Lung (tissue), 12 donors: ENCODE measurements around the gene AXIN1. TPM values are rescaled to one million over a fixed set of nuclear protein-coding genes. Genes with fewer than 3 reads are reported as not detected.

Experiments used
- ATAC-seq: fragments of 200-7000 bp; cut with Tn5 transposase; one replicate; pipeline ENCODE4 v1.9.1; 2020; ENCODE audit warnings: moderate number of reproducible peaks; ENCODE audit not compliant: insufficient read depth, low FRiP score
- DNase-seq, 3 donors: peaks; one replicate each; pipeline ENCODE4 v3.0.0-alpha.2; 2013 to 2017
- H3K27ac ChIP-seq, 2 donors: one replicate each; pipeline ENCODE4 v1.5.1; 2013; ENCODE audit warnings: mild to moderate bottlenecking in 2 of 2, moderate library complexity in 2 of 2, control low read depth in 1 of 2, inconsistent platforms in 1 of 2, low read depth in 1 of 2, low read length in 1 of 2
- H3K27me3 ChIP-seq, 3 donors: one replicate each; pipeline ENCODE4 v1.5.1; 2013; ENCODE audit warnings: low read length in 2 of 3; ENCODE audit not compliant: control insufficient read depth in 3 of 3, insufficient read depth in 3 of 3
- H3K36me3 ChIP-seq, 4 donors: one replicate each; pipeline ENCODE4 v1.5.1; 2013; ENCODE audit warnings: low read length in 4 of 4, mild to moderate bottlenecking in 1 of 4, moderate library complexity in 1 of 4; ENCODE audit not compliant: control insufficient read depth in 4 of 4, insufficient read depth in 4 of 4
- H3K4me1 ChIP-seq, 5 donors: one replicate each; pipeline ENCODE4 v1.5.1; 2013; ENCODE audit warnings: low read length in 5 of 5, mild to moderate bottlenecking in 2 of 5, moderate library complexity in 1 of 5; ENCODE audit not compliant: control insufficient read depth in 5 of 5, insufficient read depth in 5 of 5
- H3K4me3 ChIP-seq: one replicate; pipeline ENCODE4 v1.5.1; 2013; ENCODE audit warnings: mild to moderate bottlenecking, control low read depth, moderate library complexity
- H3K9ac ChIP-seq, 2 donors: one replicate each; pipeline ENCODE4 v1.5.1; 2013; ENCODE audit warnings: low read length in 2 of 2, control low read depth in 1 of 2; ENCODE audit not compliant: insufficient read depth in 1 of 2
- H3K9me3 ChIP-seq, 4 donors: one replicate each; pipeline ENCODE4 v1.5.1; 2013; ENCODE audit warnings: low read length in 3 of 4, mild to moderate bottlenecking in 1 of 4, moderate library complexity in 1 of 4; ENCODE audit not compliant: control insufficient read depth in 4 of 4, insufficient read depth in 3 of 4
- WGBS, 2 donors: extraction: QIAGEN DNeasy Blood & Tissue Kit; methylation state at CpG; one replicate each; pipeline ENCODE4 v1.1.7; 2013; 5-methylcytosine and 5-hydroxymethylcytosine counted together
- polyA plus RNA-seq, 2 donors: library from polyadenylated mRNA; stranded (reverse); fragments of 200-250 nt; gene quantifications; one replicate each; pipeline ENCODE4 v1.2.1, GENCODE V29; 2013
- total RNA-seq, 2 donors: library from RNA; depleted of rRNA in 1 of 2; stranded (reverse); fragments of >200 nt in 1 of 2; gene quantifications; one replicate each; pipeline ENCODE4 v1.2.1, GENCODE V29; 2014 to 2021
- TF ChIP-seq, protein P1 (sequence below): IDR thresholded peaks from 2 replicates; pipeline ENCODE4 v1.5.1; 2012; ENCODE audit warnings: mild to moderate bottlenecking; ENCODE audit errors: control extremely low read depth, extremely low read depth
- donor health status: control.
- donor health status: control.
- donor health status: Bipolar disorder and iron deficiency.
- donor health status: healthy.
- donor health status: DM: yes; HTN: yes; CAD: no.

The AXIN1 gene
- total and polyA plus RNA-seq, 4 donors = 16.9 to 25.9 (median 19.4) TPM

DNA sequence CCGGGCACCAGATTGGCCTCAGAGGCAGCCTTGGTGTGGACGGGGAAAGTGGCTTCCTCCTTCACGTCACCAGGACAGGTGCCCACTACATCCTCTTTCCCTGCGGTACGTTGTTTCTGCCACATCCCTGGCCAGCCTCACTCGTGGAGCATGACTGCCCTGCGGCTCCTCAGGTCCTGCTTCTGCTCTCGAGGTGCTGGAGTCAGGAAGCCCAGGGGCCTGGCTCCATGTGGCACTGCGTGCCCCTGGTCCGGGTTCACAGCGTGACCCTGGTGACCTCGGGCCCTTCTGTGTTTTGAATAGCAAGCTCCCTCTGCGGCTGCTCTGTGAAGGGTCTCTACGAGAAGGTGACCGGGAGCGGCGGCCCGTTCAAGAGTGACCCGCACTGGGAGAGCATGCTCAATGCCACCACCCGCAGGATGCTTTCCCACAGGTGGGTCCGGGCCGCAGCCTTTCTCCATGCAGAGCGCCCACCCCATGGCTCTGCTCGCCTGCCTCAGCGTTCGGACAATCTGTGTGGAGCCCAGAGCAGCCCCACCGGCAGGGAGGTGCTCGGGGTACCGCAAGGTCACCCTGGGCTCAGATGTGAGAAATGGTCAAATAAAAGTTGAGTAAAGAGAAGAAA is 90.3 kb downstream of the AXIN1 start:
- WGBS, 2 donors = 92 to 93% methylated on average over 29 of the region's 29 CpGs
- Histone ChIP-seq H3K36me3 (peaks cover 0 to 49% (median 13%) of the 10 kb centered on the region in 4 donors), H3K9me3 (no peaks in the 10 kb centered on the region), H3K4me3 (no peak overlapping the region), H3K27ac (no peak overlapping the region), H3K4me1 (peaks cover 0 to 4% (median 0%) of the 10 kb centered on the region in 5 donors), H3K9ac (no peak overlapping the region), H3K27me3 (no peaks in the 10 kb centered on the region)
- ATAC-seq (no peak), DNase-seq (no peak)
- TF ChIP-seq, protein P1, sequence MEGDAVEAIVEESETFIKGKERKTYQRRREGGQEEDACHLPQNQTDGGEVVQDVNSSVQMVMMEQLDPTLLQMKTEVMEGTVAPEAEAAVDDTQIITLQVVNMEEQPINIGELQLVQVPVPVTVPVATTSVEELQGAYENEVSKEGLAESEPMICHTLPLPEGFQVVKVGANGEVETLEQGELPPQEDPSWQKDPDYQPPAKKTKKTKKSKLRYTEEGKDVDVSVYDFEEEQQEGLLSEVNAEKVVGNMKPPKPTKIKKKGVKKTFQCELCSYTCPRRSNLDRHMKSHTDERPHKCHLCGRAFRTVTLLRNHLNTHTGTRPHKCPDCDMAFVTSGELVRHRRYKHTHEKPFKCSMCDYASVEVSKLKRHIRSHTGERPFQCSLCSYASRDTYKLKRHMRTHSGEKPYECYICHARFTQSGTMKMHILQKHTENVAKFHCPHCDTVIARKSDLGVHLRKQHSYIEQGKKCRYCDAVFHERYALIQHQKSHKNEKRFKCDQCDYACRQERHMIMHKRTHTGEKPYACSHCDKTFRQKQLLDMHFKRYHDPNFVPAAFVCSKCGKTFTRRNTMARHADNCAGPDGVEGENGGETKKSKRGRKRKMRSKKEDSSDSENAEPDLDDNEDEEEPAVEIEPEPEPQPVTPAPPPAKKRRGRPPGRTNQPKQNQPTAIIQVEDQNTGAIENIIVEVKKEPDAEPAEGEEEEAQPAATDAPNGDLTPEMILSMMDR = no peak

DNA sequence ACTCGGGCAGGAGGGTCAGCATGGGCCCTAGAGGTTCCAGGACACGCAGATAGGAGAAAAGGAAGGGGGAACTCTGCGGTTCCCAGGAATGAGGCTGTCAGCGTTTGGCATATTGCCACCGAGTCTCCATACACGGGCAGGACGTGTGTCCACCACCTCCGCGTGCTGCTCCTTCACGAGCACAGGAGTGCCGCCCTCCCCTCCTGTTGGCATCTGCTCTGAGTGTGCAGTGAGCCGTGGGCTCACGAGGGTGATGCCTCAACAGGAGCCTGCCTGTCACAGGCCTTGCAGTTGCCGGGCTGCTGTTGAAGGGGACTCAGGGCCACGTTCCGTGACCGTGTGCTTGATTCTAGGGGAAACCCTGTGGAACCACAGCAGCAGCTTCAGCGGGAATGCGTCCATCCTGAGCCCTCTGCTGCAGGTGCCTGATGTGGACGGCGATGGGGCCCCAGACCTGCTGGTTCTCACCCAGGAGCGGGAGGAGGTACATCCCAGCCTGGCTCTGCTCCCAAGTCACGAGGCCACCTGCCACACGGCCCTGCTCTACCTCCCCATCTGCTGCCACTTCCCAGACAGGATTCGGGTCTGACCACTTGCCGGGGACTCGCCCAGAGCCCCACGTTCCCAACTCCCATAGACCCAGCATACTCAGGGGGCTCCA is 91.4 kb downstream of the AXIN1 start:
- Histone ChIP-seq H3K4me3 (no peak overlapping the region), H3K27me3 (no peaks in the 10 kb centered on the region), H3K36me3 (peaks cover 0 to 49% (median 13%) of the 10 kb centered on the region in 4 donors), H3K9ac (no peak overlapping the region), H3K4me1 (peaks cover 0 to 4% (median 0%) of the 10 kb centered on the region in 5 donors), H3K27ac (no peak overlapping the region), H3K9me3 (no peaks in the 10 kb centered on the region)
- WGBS, 2 donors = 87 to 92% methylated on average over 28 of the region's 28 CpGs
- ATAC-seq (no peak), DNase-seq (no peak)
- TF ChIP-seq, protein P1 = no peak

DNA sequence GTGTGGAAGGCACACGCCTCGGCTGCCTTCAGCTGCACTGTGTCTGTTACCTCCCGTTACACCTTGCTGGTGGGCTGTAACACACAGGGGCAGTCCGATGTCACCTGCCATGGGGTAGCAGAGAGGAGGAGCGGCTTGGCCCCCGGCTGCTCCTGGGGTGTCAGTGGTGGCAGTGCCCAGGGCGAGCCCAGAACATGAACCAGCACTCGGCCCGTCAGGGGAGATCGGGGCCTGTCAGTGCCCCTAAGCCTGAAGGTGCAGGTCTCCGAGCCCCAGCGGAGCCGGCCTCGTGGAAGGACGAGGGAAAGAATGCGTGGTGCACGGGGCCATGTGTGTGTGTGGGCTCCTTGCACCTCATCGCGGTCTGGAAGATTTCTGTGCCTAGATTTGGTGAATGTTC is 92.2 kb downstream of the AXIN1 start:
- Histone ChIP-seq H3K9ac (no peak overlapping the region), H3K36me3 (peaks cover 3 to 51% (median 16%) of the 10 kb centered on the region in 4 donors), H3K4me3 (no peak overlapping the region), H3K9me3 (no peaks in the 10 kb centered on the region), H3K27me3 (no peaks in the 10 kb centered on the region), H3K27ac (no peak overlapping the region), H3K4me1 (no peaks in the 10 kb centered on the region)
- DNase-seq (no peak), ATAC-seq (no peak)
- TF ChIP-seq, protein P1 = no peak
- 95 to 97% methylated on average over 19 of the region's 19 CpGs for WGBS, 2 donors
